Fibroblast of lung (primary cell): ENCODE measurements around the gene ERI3.

Experiments used
- CTCF ChIP-seq, 2 donors: IDR thresholded peaks in 1 of 2; conservative IDR thresholded peaks in 1 of 2; 1 replicate in 1 of 2; 2 replicates in 1 of 2; pipeline ENCODE4 v1.5.1; 2011 to 2012; ENCODE audit warnings: low read length in 2 of 2, control low read depth in 1 of 2, inconsistent platforms in 1 of 2, low read depth in 1 of 2, mild to moderate bottlenecking in 1 of 2
- EZH2 ChIP-seq: IDR thresholded peaks from 2 replicates; pipeline ENCODE4 v1.5.1; 2012; ENCODE audit warnings: low read length, control low read depth, mild to moderate bottlenecking; ENCODE audit errors: missing control alignments

- TF ChIP-seq CTCF (conservative IDR thresholded peaks at IDR 0.05 in 1 of 2, IDR thresholded peaks at IDR 0.05 in 1 of 2; ENCODE audit: low read depth in 1 of 2, low read length in 2 of 2) (no peak), EZH2 (no peak)
Observed at GRCh38 chr1:44355582-44356305, 687 bp upstream of the ERI3 start.
